Cerebellar nuclear complex (tissue), 1 donor: Measurements from ENCODE around the gene FRMD4A.
"Not testable (repeated sequence)": the region's sequence is repeated elsewhere in the genome, so short reads cannot be mapped to it uniquely, and the experiment has no call there.

ENCODE experiments used
- DNase-seq, 2 experiments: peaks; one replicate each; lab custom pipeline; 2025; lab: John Stamatoyannopoulos, UW

The FRMD4A gene

GRCh38 chr10:13848520-13849445 lies 481.9 kb downstream of the FRMD4A start:
- no peak for DNase-seq

GRCh38 chr10:13847201-13847631 lies 483.5 kb downstream of the FRMD4A start:
- DNase-seq = no peak

- DNase-seq = no peak
These were observed 484.8 kb downstream of the FRMD4A start for GRCh38 chr10:13845897-13846296.

- DNase-seq = no peak
These were observed 486.1 kb downstream of the FRMD4A start for GRCh38 chr10:13844651-13845050.

- DNase-seq = no peak
These were observed 488.6 kb downstream of the FRMD4A start for GRCh38 chr10:13842117-13842516.

GRCh38 chr10:13840036-13840435 lies 490.7 kb downstream of the FRMD4A start:
- DNase-seq = no peak

- no peak for DNase-seq
These were observed 491.2 kb downstream of the FRMD4A start for GRCh38 chr10:13839430-13839990.

- DNase-seq = no peak
These were observed 491.7 kb downstream of the FRMD4A start for GRCh38 chr10:13839030-13839429.

- no peak for DNase-seq
These were observed 492.8 kb downstream of the FRMD4A start for GRCh38 chr10:13837966-13838365.

GRCh38 chr10:13834581-13835286 lies 496.0 kb downstream of the FRMD4A start:
- no peak for DNase-seq

- DNase-seq = no peak
These were observed 499.0 kb downstream of the FRMD4A start for GRCh38 chr10:13831711-13832141.

GRCh38 chr10:13830385-13830784 lies 500.3 kb downstream of the FRMD4A start:
- DNase-seq = no peak

- DNase-seq = no peak
These were observed 500.9 kb downstream of the FRMD4A start for GRCh38 chr10:13829790-13830189.

GRCh38 chr10:13828284-13828683 lies 502.4 kb downstream of the FRMD4A start:
- not testable (repeated sequence) for DNase-seq

GRCh38 chr10:13827076-13827797 lies 503.5 kb downstream of the FRMD4A start:
- no peak for DNase-seq

GRCh38 chr10:13823709-13824405 lies 506.9 kb downstream of the FRMD4A start:
- no peak for DNase-seq

GRCh38 chr10:13823096-13823708 lies 507.5 kb downstream of the FRMD4A start:
- DNase-seq = no peak

GRCh38 chr10:13822490-13822889 lies 508.2 kb downstream of the FRMD4A start:
- no peak for DNase-seq

GRCh38 chr10:13820964-13821337 lies 509.8 kb downstream of the FRMD4A start:
- no peak for DNase-seq

- no peak for DNase-seq
These were observed 510.4 kb downstream of the FRMD4A start for GRCh38 chr10:13820119-13820963.
